ENCODE measurements around the gene MAP3K5.
A peak's percentile ranks its signal among the peaks of the same experiment; 100 is the strongest.
"Not testable (repeated sequence)": the region's sequence is repeated elsewhere in the genome, so short reads cannot be mapped to it uniquely, and the experiment has no call there.

MAP3K5 gene

GRCh38 chr6:136717716-136717990 is 74.6 kb downstream of the MAP3K5 start:
- no peak for DNase-seq

GRCh38 chr6:136716917-136717715 is 75.2 kb downstream of the MAP3K5 start:
- no peak for DNase-seq

- not testable (repeated sequence) for DNase-seq
These were observed 79.6 kb downstream of the MAP3K5 start for GRCh38 chr6:136712642-136713041.

GRCh38 chr6:136711644-136712043 is 80.6 kb downstream of the MAP3K5 start:
- no peak for DNase-seq

DNA sequence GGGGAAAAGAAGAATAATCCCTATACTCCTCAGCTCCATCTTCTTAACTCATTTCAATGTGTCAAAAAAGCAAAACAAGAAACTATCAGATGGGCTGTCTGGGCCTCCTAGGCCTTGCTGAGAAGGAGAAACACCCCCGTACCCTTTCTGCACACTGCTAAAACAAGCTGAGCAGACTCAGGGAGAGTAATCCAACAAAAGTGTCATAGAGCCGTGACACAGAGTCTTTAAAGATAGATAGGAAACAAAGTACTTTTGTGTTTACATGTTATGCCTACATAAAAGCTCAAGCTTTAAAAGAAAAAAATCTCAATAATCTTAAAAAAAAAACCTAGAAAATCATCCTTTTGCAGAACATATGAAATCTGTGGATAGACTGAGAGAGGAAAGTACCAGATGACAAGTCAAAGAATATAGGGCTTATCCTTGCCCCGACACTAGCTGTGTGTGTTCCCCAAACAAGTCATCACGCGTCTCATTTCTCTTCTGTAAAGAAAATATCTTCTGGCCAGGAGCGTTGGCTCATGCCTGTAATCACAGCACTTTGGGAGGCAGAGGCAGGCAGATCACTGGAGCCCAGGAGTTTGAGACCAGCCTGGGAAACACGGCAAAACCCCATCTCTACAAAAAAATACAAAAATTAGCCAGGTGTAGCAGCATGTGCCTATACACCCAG is 81.3 kb downstream of the MAP3K5 start:
- no peak for DNase-seq

GRCh38 chr6:136709429-136709828 is 82.8 kb downstream of the MAP3K5 start:
- DNase-seq, result no peak

- DNase-seq, result no peak
These were observed 85.8 kb downstream of the MAP3K5 start for GRCh38 chr6:136706430-136706829.

GRCh38 chr6:136703331-136703865 is 88.9 kb downstream of the MAP3K5 start:
- no peak for DNase-seq

DNA sequence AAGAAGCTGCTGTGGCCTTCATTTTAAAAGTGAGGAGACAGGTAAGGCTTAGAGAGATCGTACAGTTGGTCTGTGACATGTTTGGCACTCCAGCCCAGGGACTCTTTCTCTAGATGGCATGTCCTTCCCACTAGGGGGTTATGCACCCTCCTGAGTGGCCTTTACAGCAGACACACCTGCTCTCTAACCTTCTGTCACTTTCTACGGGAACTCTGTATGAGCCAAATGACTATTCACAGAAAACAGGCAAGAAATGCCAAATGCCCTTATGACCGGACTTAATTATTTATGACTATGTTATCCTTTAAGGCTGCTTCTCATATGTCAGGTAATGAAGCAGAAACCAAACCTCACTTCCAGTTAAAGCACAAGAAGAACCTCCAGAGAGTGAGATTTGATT is 91.2 kb downstream of the MAP3K5 start:
- DNase-seq, result no peak

DNA sequence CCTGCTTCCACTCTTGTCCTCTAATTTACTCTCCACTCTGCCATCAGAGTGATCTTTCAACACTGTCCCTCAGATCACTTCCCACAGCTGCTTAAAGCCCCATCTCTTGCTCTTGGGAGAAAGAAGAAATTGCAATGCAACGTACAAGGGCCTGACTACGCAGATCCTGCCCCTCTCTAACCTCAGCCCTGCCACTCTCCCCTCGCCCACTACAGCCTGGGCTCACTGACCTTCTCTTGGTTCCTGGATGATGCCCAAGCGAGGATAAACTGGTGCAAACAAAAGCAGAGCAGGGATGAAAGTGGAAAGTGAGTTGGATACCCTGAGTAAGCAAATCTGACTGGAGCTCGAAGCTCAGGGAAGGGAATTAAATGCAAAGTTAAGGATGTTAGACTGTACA is 92.9 kb downstream of the MAP3K5 start:
- no peak for DNase-seq

- no peak for DNase-seq
These were observed 95.4 kb downstream of the MAP3K5 start for GRCh38 chr6:136696783-136697364.

- no peak for DNase-seq
These were observed 96.0 kb downstream of the MAP3K5 start for GRCh38 chr6:136696238-136696637.

- no peak for DNase-seq
These were observed 96.9 kb downstream of the MAP3K5 start for GRCh38 chr6:136695412-136695811.

DNA sequence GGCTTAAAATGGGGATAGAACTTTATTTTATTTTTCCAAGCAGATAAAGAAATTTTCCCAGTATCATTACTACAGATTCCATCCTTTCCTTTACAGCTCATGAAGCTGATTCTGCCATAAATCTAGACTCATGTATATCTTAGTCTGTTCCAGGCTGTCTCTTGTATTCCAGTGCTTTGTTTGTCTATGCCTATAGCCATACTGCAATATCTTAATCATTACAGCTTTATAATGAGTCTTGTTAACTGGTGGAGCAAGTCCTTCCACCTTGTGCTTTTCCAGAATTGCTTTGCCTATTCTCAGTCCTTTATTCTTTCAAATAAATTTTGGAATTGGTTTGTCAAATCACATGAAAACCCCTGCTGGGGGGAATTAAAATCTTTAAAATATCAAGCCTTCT is 99.2 kb downstream of the MAP3K5 start:
- DNase-seq, result no peak

DNA sequence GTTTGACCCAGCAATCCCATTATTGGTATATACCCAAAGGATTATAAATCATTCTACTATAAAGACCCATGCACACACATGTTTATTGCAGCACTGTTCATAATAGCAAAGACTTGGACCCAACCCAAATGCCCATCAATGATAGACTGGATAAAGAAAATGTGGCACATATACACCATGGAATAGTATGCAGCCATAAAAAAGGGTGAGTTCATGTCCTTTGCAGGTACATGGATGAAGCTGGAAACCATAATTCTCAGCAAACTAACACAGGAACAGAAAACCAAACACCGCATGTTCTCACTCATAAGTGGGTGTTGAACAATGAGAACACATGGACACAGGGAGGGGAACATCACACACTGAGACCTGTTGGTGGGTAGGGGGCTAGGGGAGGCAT is 104.4 kb downstream of the MAP3K5 start:
- DNase-seq, result not testable (repeated sequence)

- no peak for DNase-seq
These were observed 106.7 kb downstream of the MAP3K5 start for GRCh38 chr6:136685540-136686108.

GRCh38 chr6:136684466-136684865 is 107.8 kb downstream of the MAP3K5 start:
- no peak for DNase-seq

DNA sequence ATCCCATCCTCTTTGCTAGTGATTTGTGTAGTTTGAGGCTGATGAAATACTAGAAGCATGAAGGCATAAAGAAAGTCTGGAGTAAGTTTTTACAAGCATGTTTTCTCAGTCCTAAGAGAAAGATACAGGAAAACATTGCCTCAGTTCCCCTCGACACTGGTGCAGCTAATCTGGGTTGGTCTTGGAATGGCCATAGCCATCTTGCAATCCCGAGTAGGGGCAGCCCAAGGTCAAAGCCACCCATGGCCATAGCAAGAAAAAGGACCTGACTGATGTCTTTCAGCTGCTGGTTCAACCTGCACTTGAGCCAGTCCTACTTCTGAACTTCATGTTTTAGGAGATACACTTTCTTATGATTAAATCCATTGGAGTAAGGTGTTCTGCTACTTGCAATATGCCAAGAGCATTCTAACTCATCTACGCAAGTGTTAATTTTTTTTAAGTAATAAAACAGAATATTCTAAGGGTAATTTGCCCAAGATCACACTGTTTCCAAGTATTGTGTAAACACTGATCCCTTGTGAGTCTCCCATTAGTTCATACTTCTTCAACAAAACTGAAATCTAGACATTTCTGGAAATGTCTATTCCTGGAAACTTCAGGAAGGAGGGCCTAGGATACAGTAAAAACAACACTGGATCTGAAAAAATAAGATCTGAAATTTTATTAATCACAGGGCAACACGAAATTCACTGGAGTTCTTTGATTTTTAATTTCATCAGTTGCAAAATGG is 108.9 kb downstream of the MAP3K5 start:
- no peak for DNase-seq

- no peak for DNase-seq
These were observed 110.0 kb downstream of the MAP3K5 start for GRCh38 chr6:136682292-136682691.

GRCh38 chr6:136677822-136678221 is 114.5 kb downstream of the MAP3K5 start:
- peak; percentile 30 for DNase-seq

- no peak for DNase-seq
These were observed 114.9 kb downstream of the MAP3K5 start for GRCh38 chr6:136677344-136677743.

GRCh38 chr6:136676075-136676474 is 116.2 kb downstream of the MAP3K5 start:
- DNase-seq, result no peak

DNA sequence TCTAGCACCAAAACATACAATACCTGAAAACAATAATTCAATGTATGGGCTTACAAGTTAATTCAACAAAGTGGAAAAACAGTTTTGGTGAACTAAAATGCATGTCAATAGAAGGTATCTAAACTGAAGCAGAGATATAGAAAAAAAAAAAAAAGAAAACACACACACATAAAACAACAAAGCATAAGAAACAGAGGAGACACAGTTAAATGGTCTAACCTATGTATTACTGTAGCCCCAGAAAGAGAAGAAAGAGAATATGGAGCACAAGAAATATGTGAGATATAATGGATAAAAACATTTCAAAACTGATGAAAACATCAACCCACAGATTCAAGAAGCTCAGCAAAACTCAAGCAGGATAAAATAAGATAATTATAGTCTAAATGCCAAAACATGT is 118.7 kb downstream of the MAP3K5 start:
- DNase-seq, result no peak
